Ovary (tissue), 9 donors: ENCODE measurements around the gene MPPED2. TPM values are rescaled to one million over a fixed set of nuclear protein-coding genes. Genes with fewer than 3 reads are reported as not detected.

Source experiments
- DNase-seq, 5 donors: peaks; one replicate each; pipeline ENCODE4 v3.0.0-alpha.2; 2019 to 2020
- H3K27ac ChIP-seq, 2 donors: fragments of 200-600 bp; one replicate each; pipeline versions ENCODE4 v1.5.1 to v1.8.0; 2019 to 2022
- H3K27me3 ChIP-seq: fragments of 200-600 bp; one replicate; pipeline ENCODE4 v1.8.0; 2022
- H3K36me3 ChIP-seq: fragments of 200-600 bp; sonication (generic); one replicate; pipeline ENCODE4 v1.5.1; 2019
- H3K4me1 ChIP-seq: one replicate; pipeline ENCODE4 v1.8.1; 2013; ENCODE audit warnings: mild to moderate bottlenecking, moderate library complexity; ENCODE audit not compliant: insufficient read depth
- H3K4me3 ChIP-seq: fragments of 200-600 bp; sonication (generic); one replicate; pipeline ENCODE4 v1.5.1; 2017
- H3K9me3 ChIP-seq, 2 donors: fragments of 200-600 bp in 1 of 2; sonication (generic) in 1 of 2; one replicate each; pipeline versions ENCODE4 v1.5.1 to v1.8.1; 2013 to 2019; ENCODE audit warnings: mild to moderate bottlenecking in 1 of 2, moderate library complexity in 1 of 2
- EP300 ChIP-seq: sonication (generic); formaldehyde crosslinking; IDR thresholded peaks from one replicate; pipeline ENCODE4 v1.6.1; 2017; ENCODE audit warnings: antibody characterized with exemption
- POLR2A ChIP-seq: fragments of 450-650 bp; IDR thresholded peaks from one replicate; pipeline ENCODE4 v1.6.1; 2017; ENCODE audit warnings: antibody characterized with exemption, mild to moderate bottlenecking, moderate library complexity
- WGBS, 3 donors: extraction: QIAGEN DNeasy Blood & Tissue Kit in 1 of 3; methylation state at CpG; one replicate each; pipeline versions ENCODE4 v1.1.5 to v1.1.7; 2013 to 2017; 5-methylcytosine and 5-hydroxymethylcytosine counted together
- intact Hi-C, 4 donors: fragments of 100-400 bp; cut with DNase I; formaldehyde crosslinking; loops; one replicate each; pipeline versions ENCODE4 v1.11.0 to v1.15.1; 2022 to 2023
- polyA plus RNA-seq, 2 donors: library from polyadenylated mRNA; stranded (reverse); fragments of 200-250 nt in 1 of 2; fragments of 350-450 nt in 1 of 2; fragmentation: Illumina TruSeq in 1 of 2; extraction: RNeasy Lipid Tissue Mini Kit (QIAGEN cat#74804) in 1 of 2; gene quantifications; one replicate each; pipeline ENCODE4 v1.2.3, GENCODE V29; 2013 to 2014
- total RNA-seq, 7 donors: library from RNA; depleted of rRNA in 2 of 7; stranded (reverse); fragments of >200 nt in 2 of 7; fragmentation: NEBNext Ultra II Directional in 3 of 7; extraction: Animal tissue kit (Norgen Biotek cat#: 25700) in 3 of 7; gene quantifications; one replicate each; pipeline versions ENCODE4 v1.1.0 to v1.2.4, GENCODE V29; 2016 to 2023
- TF ChIP-seq, protein P1 (sequence below), 3 donors: fragments of 450-650 bp in 2 of 3; fragments of 200-600 bp in 1 of 3; IDR thresholded peaks; one replicate each; pipeline versions ENCODE4 v1.5.1 to v1.8.0; 2016 to 2022; ENCODE audit warnings: antibody characterized with exemption in 3 of 3, mild to moderate bottlenecking in 1 of 3
- donor health status: DM: no; HTN: no; CAD: no; lungs with moderate emphysema.
- donor health status: DM: no; HTN: no; CAD: no.
- donor health status: Bipolar disorder and iron deficiency.
- donor health status: DM: yes; HTN: yes; CAD: no.
- donor health status: DM: no; HTN: no; CAD: no.
- donor health status: DM: yes; HTN: yes; CAD: no.

Gene MPPED2
- total and polyA plus RNA-seq, 9 donors, result 0.30 to 10.1 (median 2.9) TPM

DNA sequence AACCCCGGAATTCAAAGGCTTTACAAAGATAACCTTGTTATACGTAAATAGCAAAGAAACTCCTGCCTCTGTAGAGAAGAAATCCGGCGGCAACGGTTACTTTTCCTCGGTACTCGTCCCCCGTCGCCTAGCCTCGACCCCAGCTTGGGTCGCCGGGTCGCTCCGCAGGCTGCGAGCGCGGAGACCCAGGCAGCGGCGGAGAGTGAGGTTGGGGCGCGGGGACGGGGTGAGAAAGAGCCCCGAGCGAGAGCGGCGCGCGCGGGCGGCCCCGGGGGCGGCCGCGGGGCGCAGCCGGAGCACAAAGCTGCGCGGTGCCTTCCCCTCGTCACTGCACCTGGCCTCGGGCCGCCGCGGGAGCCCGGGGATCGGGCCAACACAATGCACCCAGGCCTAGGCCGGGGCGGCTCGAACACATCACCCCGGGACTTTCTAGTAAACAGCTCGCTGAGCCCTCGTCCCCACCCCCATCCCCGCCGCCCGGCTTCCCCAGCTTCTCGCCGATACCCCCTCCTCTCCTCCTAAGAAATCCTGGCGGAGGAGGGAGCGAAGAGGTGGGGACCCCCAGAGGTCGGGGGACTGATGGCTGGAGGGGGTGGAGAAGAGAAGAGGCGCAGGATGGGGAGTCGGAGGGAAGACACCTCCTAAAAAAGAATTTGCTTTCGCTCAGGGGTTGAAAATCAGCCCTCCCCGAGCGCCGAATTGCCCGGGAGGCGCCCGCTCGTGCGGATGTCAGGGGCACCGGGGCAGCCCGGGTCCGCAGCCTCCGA, 845 bp downstream of the MPPED2 start:
- TF ChIP-seq, protein P1, sequence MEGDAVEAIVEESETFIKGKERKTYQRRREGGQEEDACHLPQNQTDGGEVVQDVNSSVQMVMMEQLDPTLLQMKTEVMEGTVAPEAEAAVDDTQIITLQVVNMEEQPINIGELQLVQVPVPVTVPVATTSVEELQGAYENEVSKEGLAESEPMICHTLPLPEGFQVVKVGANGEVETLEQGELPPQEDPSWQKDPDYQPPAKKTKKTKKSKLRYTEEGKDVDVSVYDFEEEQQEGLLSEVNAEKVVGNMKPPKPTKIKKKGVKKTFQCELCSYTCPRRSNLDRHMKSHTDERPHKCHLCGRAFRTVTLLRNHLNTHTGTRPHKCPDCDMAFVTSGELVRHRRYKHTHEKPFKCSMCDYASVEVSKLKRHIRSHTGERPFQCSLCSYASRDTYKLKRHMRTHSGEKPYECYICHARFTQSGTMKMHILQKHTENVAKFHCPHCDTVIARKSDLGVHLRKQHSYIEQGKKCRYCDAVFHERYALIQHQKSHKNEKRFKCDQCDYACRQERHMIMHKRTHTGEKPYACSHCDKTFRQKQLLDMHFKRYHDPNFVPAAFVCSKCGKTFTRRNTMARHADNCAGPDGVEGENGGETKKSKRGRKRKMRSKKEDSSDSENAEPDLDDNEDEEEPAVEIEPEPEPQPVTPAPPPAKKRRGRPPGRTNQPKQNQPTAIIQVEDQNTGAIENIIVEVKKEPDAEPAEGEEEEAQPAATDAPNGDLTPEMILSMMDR (IDR thresholded peaks at IDR 0.05), result no peak
- TF ChIP-seq POLR2A (no peak), EP300 (no peak)
- Histone ChIP-seq H3K9me3 (no peaks in the 10 kb centered on the region), H3K36me3 (no peaks in the 10 kb centered on the region), H3K4me1 (peaks cover 4% of the 10 kb centered on the region), H3K27ac (peak overlapping the region in 1 of 2 donors; percentile 48), H3K27me3 (no peaks in the 10 kb centered on the region), H3K4me3 (peak overlapping the region; percentile 46)
- intact Hi-C loops, result no loop called here
- 1% methylated on average over 58 to 74 of the region's 74 CpGs for WGBS, 3 donors
- peak in 3 of 5 donors; percentile 11 to 32 (median 24) for DNase-seq

GRCh38 chr11:30583476-30584280, 2.5 kb downstream of the MPPED2 start:
- Histone ChIP-seq H3K36me3 (no peaks in the 10 kb centered on the region), H3K9me3 (no peaks in the 10 kb centered on the region), H3K4me3 (peak overlapping the region; percentile 46), H3K27me3 (no peaks in the 10 kb centered on the region), H3K27ac (no peak overlapping the region), H3K4me1 (peaks cover 4% of the 10 kb centered on the region)
- TF ChIP-seq POLR2A (no peak), EP300 (no peak)
- TF ChIP-seq, protein P1 (IDR thresholded peaks at IDR 0.05), result no peak
- 12 to 14% (median 13%) methylated on average over 29 of the region's 29 CpGs for WGBS, 3 donors
- intact Hi-C loops, result no loop called here
- peak in 3 of 5 donors; percentile 20 to 36 (median 22) for DNase-seq

- intact Hi-C loops, result no loop called here
- H3K4me3 ChIP-seq, result no peak overlapping the region
- no peak overlapping the region for H3K27ac ChIP-seq
- H3K36me3 ChIP-seq, result no peaks in the 10 kb centered on the region
- TF ChIP-seq, protein P1 (IDR thresholded peaks at IDR 0.05), result no peak
- TF ChIP-seq EP300 (no peak), POLR2A (no peak)
- H3K4me1 ChIP-seq, result peaks cover 4% of the 10 kb centered on the region
- WGBS, 3 donors, result 95 to 96% (median 95%) methylated on average over 4 of the region's 4 CpGs
- H3K9me3 ChIP-seq, result no peaks in the 10 kb centered on the region
- DNase-seq, result no peak
- H3K27me3 ChIP-seq, result no peaks in the 10 kb centered on the region
Observed at GRCh38 chr11:30582726-30583125, 3.4 kb downstream of the MPPED2 start.

- Histone ChIP-seq H3K27ac (no peak overlapping the region), H3K27me3 (no peaks in the 10 kb centered on the region), H3K4me3 (no peak overlapping the region), H3K9me3 (no peaks in the 10 kb centered on the region), H3K36me3 (no peaks in the 10 kb centered on the region), H3K4me1 (peaks cover 4% of the 10 kb centered on the region)
- TF ChIP-seq EP300, result no peak
- TF ChIP-seq POLR2A, result no peak
- intact Hi-C loops, result no loop called here
- WGBS, 3 donors, result 93 to 95% (median 93%) methylated on average over 3 of the region's 3 CpGs
- no peak for DNase-seq
Observed at GRCh38 chr11:30581675-30582074, 4.5 kb downstream of the MPPED2 start.
